Head of caudate nucleus (tissue), 42 donors: ENCODE data around the gene PLPP7.
"Not testable (repeated sequence)": the region's sequence is repeated elsewhere in the genome, so short reads cannot be mapped to it uniquely, and the experiment has no call there.

ENCODE experiments used
- DNase-seq, 42 donors: peaks; one replicate each; pipeline versions ENCODE4 v3.0.0 to v3.0.0-alpha.2; 2020 to 2021; ENCODE audit warnings: mixed read lengths in 7 of 42
- intact Hi-C: fragments of 100-400 bp; cut with DNase I; formaldehyde crosslinking; loops from one replicate; pipeline ENCODE4 v1.15.0; 2022

PLPP7 gene

DNA sequence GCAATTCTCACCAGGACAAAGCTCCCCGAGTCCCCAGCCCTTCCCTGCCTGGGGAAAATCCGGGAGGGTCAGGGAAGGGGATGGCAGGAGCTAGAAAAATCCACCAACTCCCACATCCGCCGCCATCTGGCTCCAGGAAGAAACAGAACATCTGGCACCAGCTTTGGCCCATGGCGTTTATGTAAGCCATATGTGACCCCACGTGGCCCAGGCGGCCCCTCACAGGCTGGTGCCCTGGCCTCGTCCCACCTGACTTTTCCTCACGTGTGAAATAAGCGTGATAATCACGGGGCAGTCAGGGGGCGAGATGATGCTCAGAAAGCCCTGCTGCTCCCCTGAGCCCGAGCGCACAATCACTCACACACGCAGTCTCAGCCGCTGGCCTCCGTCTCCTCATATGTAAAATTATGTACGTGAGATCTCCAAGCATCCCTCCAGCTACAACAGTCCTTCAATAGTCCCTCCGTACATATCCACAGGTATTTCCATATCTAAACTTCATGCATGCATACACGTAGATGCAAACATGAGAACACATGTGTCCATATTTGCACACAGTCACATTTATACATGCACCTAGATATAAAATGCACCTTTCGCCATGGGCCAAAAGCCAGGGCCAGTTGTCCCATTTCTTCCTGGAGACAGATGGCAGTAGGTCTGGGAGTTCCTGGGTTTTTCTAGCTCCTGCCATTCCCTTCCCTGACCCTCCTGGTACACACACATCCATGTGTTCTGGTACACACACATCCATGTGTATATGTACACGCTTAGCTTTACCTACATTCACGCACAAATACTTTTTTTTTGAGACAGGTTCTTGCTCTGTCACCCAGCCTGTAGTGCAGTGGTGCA is 28.9 kb downstream of the PLPP7 start:
- no peak for DNase-seq
- intact Hi-C loops: no loop called here

DNA sequence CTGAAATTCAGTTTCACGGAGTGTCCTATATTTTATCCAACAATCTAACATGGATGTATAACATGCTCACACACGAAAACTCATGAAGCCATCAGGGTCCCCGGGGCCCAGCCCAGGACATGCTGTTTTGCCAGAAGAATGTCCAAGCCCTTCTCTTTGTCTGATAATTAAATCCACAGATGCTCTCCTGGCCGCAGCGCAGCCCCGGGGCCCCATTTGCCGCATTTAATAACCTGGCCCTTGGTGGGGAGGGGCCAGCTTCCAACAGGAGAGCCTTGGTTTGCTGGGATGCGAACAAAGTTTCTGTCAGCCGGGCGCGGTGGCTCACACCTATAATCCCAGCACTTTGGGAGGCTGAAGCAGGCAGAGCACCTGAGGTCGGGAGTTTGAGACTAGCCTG is 30.0 kb downstream of the PLPP7 start:
- intact Hi-C loops: no loop called here
- DNase-seq: no peak

DNA sequence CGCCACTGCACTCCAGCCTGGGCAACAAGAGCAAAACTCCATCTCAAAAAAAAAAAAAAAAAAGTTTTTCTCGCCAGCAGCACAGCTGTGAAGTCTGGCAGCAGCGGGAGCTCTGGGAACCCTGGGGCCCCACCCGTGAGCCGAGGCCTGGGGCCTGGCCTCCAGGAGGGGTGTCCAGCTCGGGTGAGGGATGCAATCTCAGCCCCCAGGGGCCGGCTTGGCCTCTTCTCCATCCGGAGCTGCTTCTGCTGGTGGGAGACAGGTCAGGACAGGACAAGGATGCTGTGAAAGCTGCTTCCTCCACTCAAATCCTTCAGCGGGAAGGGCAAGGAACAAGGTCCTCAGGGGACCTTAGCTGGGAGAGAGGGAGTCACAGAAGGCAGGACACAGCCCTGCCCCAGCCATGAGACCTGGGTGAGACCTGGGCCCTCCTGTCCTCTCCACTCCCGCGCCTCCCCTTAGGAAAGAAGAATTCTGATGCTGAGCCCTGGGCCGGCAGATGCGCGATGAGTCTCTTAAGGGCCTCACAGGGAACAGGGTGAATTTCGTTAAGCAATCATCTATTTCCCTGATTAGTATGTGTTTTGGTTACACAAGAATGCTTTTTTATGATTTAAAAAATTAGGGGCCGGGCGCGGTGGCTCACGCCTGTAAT is 30.6 kb downstream of the PLPP7 start:
- no peak for DNase-seq
- intact Hi-C loops: no loop called here

DNA sequence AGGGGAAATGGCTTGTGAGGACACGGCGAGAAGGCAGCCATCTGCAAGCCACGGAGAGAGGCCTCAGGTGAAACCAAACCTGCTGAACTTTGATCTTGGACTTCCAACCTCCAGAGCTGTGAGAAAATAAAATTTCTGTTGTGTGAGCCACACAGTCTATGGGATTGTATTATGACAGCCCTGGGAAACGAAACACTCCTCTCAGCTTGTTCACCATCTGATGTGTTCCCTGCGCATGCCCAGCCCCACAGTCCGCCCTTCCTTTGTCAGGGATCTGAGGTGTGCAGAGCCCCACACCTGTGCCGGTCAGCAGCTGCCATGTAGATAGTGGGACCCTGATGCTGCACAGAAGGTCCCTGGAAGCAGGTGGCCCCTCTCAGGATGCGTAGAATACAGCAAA is 34.1 kb downstream of the PLPP7 start:
- intact Hi-C loops: no loop called here
- DNase-seq: no peak

DNA sequence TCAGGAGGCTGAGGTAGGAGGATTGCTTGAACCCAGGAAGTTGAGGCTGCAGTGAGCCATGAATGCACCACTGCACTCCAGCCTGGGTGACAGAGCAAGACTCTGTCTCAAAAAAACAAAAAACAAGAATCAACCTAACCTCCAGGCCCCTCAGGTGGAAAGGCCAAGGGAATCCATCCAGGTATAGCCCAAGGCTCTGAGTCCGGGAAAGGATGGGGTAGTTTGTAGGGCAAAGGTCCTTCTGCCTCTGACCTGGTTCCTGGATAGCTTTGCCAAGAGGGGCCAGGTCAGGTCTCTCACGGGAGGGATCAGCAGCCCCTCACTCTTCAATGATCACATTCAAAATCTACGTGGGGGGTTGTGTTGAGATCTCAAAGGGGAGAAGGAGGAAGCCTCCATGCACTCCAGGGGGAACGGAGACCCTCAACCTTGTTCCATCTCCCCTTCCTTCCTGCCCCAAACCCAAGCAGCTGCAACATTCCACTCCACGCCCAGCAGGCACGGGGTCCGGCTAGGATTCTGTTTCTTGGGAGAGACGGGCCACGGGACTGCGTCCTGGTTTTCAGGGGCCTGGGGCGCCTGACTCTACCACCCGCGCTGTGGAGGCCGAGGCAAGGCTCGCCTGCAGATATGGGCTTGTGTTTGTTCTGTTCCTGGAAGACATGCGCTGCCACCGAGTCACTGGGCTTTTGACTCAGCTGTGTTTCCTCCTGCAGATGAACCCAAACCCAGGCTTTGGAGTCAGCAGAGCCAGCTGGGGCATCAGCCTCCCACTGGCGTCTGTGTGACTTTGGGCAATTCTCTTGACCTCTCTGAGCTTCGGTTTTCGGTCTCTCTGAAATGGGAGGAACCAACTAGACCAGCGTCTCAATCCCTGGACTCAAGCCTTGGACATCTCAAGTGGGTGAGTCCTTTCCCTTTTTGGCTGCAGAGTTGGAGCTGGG is 35.5 kb downstream of the PLPP7 start:
- no peak for DNase-seq

DNA sequence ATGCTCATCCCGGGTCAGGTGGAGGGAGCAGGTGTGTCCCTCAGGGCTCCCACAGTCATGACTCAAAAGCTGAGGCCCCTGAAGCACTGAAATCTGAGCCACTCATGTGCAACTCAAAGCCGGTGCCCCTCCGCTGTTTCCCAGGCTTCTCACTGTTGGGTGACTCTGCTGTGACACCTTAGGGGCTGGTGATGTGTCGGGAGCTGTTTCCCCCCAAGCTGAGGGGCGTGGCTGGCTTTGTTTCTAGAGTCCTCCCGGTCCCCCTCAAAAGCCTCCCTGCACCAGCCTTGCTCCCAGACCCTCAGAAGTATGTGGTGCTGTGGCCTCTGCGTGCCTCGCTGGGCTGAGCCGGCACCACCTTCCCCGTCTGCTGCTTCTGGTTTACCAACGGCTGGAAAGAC is 39.7 kb downstream of the PLPP7 start:
- no peak for DNase-seq
- intact Hi-C loops: no loop called here

More for the DNA sequence above, 35.5 kb downstream of the PLPP7 start:
- intact Hi-C loops: no loop called here

DNA sequence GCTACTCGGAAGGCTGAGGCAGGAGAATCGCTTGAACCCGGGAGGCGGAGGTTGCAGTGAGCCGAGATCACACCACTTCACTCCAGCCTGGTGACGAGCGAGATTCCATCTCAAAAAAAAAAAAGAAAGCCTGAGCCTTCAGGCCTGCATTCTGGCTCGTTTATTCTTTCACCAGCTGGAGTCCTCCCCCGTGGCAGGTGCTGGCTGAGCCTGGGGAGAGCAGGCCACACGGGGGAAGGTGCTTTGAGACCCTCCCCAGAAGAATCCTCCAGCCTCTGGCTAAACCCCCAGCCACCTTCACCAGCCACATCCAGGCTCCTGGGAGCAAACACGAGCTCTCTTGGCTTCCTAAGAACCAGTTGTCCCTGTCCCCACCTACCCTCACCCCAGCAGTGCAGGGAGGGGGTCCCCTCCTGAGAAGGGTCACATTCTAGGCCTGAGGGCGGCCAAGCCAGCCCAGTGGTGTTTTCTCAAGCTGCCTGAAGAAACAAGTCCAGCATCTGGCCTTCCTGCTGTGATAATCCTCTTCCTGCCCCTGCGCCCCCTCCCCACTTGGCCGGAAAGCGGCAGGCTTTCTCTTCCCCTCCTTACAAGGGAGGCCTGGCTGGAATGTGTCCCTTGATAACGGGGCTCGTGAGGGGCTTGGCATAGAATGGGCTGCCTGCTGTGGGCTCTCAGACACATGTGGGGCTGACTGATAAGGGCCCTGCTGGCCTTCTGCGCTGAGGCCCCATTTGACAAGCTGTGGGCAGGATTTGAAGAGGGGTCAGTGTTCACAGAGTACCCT is 41.5 kb downstream of the PLPP7 start:
- DNase-seq: peak in 1 of 42 donors; percentile 14

DNA sequence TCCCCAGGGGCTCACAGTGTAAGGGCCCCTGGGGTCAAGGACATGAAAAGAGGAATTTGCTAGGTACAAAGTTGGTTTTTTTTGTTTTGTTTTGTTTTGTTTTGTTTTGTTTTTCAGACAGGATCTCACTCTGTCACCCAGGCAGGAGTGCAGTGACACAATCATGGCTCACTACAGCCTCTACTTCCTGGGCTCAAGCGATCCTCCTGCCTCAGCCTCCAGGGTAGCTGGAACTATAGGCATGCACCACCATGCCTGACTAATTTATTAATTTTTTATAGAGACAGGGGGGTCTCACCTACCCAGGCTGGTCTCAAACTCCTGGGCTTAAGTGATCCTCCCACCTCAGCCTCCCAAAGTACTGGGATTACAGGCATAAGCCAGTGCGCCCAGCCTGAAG is 42.5 kb downstream of the PLPP7 start:
- intact Hi-C loops: not testable (repeated sequence)
- peak in 1 of 42 donors; percentile 2 for DNase-seq

More for the DNA sequence above, 41.5 kb downstream of the PLPP7 start:
- intact Hi-C loops: no loop called here

DNA sequence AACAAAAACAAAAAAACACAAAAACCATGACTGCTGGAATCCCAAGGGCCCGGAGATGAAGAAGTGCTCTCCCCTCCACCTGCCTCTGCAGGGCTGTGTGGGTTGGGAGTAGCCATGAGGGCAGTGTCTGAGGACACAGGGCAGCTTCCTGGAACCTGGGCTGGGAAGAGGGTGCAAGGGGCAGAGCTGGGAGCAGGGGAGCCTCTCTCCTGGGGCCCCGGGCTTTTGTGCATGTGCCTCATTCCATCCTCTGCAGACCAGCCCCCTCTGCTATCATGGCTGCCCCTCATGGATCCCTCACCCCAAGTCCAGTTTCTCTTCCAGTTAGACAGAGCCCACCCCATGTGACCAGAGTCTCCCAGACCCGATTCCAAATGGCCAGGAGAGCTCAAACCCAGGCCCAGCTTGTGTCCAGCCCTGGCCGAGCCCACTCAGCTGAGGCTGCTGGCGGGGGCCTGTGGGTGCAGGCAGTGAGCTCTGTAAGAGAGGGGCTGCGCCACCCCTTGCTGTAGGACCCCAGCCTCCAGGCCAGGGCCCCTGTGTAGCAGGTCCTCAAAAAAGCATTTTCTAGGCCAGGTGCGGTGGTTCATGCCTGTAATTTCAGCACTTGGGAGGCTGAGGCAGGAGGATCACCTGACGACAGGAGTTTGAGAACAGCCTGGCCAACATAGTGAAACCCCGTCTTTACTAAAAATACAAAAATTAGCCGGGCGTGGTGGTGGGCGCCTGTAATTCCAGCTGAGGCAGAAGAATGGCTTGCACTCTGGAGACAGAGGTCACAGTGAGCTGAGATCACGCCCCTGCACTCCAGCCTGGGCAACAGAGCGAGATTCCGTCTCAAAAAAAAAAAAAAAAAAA is 44.5 kb downstream of the PLPP7 start:
- intact Hi-C loops: no loop called here
- DNase-seq: peak in 1 of 42 donors; percentile 17

DNA sequence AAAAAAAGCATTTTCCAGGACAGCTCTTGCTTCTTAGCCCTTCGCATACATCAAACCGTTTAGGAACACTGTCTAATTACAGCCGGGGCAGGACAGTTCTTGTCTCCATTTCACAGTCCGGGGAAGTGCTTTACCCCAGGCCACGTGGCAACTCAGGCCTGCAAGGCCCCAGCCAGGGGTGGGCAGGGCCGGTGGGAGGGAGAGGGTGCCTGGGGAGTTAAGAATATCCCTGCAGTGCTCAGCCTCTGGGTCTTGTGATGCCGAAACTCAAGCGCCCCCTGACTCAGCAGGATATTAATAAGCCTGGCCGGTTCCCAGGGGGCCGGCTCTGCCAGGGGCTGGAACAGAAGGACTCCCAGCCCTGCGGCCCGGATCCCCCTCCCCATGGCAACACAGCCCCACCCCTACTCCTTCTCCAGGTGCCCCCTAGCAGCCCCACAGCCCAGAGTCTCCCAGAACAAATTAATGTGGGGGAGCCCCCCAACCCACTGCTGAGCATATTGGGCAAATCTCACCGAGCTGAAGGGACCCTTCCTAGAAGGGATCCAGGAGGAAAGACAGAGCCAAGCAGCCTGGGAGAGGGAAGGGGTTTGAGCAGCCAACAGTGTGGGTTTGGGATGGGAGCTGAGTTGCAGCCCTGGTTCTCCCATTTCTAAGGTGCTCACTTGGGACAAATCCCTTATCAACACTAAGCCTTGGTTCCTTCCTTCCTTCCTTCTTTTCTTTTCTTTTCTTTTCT is 45.3 kb downstream of the PLPP7 start:
- peak in 4 of 42 donors; percentile 19 to 41 (median 30) for DNase-seq
- intact Hi-C loops: loop anchor here (5.0 kb wide), 1 partner anchor 157 kb away; no protein-coding TSS in a partner anchor

DNA sequence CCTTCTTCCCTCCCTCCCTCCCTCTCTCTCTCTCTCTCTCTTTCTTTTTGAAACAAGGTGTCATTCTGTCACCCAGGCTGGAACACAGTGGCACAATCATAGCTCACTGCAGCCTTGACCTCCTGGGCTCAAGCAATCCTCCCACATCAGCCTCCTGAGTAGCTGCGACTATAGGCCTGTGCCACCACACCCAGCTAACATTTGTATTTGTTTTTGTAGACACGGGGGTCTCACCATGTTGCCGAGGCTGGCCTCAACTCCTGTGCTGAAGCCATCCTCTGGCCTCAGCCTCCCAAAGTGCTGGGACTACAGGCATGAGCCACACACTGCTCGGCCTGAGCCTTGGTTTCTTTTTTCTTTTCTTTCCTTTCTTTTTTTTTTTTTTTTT is 45.8 kb downstream of the PLPP7 start:
- DNase-seq: no peak

DNA sequence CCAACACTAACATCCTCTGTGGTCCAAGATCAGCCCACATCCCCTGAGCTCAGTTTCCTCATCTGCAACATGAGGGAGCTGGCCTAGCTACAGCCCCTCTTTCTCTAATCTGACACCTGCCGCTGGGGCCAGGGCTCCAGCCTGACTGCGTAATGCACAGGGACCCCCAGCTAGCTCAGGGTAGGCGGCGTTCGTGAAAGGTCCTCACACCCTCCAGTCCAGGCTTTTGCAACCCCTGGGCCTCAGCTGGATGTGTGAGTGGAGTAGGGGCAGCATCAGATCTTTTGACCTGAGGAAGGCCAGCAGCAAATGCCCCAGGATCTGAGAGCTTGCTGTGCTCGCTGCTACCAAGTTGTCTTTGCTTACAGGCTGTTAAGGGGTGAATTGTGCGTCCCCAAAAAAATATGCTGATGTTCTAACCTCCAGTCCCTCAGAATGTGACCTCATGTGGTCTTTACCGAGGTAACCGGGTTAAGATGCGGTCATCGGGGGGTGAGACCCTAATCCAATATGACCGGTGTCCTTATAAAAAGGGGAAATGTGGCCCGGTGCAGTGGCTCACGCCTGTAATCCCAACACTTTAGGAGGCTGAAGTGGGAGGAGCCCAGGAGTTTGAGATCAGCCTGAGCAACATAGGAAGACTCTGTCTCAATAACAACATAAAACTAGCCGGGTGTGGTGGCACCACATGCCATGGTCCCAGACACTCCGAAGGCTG is 47.8 kb downstream of the PLPP7 start:
- intact Hi-C loops: loop anchor here (5.0 kb wide), 1 partner anchor 160 kb away; no protein-coding TSS in a partner anchor
- no peak for DNase-seq

More for the DNA sequence above, 45.8 kb downstream of the PLPP7 start:
- intact Hi-C loops: loop anchor here (5.0 kb wide), 1 partner anchor 158 kb away; no protein-coding TSS in a partner anchor

DNA sequence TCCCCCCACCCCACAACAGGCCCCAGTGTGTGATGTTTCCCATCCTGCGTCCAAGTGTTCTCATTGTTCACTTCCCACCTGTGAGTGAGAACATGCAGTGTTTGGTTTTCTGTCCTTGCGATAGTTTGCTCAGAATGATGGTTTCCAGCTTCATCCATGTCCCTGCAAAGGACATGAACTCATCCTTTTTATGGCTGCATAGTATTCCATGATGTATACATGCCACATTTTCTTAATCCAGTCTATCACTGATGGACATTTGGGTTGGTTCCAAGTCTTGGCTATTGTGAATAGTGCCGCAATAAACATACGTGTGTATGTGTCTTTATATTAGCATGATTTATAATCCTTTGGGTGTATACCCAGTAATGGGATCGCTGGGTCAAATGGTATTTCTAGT is 49.7 kb downstream of the PLPP7 start:
- DNase-seq: not testable (repeated sequence)
- intact Hi-C loops: loop anchor here (5.0 kb wide), 1 partner anchor 162 kb away; no protein-coding TSS in a partner anchor

DNA sequence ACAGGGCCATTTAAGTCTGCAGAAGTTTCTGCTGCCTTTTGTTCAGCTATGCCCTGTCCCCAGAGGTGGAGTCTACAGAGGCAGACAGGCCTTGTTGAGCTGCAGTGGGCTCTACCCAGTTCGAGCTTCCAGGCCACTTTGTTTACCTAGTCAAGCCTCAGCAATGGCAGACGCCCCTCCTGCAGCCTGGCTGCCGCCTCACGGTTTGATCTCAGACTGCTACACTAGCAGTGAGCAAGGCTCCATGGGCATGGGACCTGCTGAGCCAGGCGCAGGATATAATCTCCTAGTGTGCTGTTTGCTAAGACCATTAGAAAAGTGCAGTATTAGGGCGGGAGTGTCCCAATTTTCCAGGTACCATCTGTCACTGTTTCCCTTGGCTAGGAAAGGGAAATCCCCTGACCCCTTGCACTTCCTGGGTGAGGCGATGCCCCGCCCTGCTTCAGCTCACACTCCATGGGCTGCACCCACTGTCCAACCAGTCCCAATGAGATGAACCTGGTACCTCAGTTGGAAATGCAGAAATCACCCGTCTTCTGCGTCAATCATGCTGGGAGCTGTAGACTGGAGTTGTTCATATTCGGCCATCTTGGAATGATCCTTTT is 55.5 kb downstream of the PLPP7 start:
- intact Hi-C loops: not testable (repeated sequence)
- peak in 1 of 42 donors; percentile 6 for DNase-seq

DNA sequence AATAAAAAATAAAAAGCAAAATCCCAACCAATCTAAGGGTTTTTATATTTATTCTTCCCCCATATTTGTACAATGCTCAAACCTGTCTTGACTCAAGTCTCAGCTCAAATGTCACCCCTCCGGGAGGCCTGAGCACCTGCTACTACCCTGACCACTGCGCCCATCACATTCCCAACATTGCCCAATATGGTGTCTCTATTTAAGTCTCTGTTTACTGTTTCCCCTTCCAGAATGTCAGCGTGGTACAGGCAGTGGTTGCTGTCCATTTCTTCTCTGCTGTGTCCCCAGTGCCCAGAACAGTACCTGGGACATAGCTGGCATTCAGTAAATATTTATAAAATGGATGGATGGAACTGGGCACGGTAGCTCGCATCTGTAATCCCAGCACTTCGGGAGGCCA is 57.0 kb downstream of the PLPP7 start:
- intact Hi-C loops: no loop called here

More for the DNA sequence above, 57.0 kb downstream of the PLPP7 start:
- DNase-seq: peak in 2 of 42 donors; percentile 1 to 3
